NCI-H774 (cell line): ENCODE measurements around the gene CABLES1.

ENCODE experiments used
- DNase-seq: peaks from one replicate; lab custom pipeline; 2025; lab: John Stamatoyannopoulos, UW

CABLES1 gene

DNA sequence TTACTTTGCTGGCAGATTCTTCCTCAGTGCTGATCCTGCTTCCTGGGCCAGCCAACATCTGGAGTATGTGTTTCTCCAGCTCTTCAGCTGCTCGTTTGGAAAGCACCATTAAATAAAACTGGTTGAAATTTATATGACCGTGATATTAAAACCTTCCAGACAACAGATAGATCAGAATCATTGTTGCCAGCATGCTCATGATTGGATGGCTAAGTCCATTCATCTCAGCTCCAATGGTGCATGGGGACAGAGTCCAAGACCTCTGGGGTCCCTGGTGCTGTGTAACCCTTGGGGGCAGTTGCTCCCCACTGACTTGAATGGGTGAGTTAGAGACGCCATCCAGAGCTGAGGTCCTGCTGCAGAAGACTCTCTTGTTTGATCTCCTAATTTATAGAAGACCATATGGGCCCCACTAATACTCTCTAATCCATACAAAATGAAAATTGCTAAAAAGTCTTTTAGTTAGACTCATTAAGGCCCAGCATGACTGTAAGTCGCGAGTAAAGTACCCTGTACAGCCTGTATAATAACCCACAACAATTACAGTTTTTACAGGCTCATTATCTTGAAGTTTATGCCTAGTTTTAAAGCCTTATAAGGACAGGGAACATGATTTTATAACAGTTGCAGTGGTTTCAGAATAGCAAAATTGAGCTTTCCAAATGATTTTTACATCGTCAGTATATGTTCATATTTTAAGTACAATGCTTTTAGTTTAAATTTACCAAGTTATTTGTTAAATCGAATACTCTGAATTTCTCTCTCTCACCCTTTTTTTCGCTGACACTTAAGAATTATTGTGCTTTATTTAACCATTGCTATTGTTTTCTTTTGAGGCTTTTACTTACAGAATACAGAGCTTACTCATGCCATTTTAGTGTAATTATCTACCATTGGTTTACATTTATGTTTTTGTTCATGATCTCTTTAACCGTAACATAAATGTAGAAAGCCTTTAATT, 60.0 kb downstream of the CABLES1 start:
- no peak for DNase-seq

DNA sequence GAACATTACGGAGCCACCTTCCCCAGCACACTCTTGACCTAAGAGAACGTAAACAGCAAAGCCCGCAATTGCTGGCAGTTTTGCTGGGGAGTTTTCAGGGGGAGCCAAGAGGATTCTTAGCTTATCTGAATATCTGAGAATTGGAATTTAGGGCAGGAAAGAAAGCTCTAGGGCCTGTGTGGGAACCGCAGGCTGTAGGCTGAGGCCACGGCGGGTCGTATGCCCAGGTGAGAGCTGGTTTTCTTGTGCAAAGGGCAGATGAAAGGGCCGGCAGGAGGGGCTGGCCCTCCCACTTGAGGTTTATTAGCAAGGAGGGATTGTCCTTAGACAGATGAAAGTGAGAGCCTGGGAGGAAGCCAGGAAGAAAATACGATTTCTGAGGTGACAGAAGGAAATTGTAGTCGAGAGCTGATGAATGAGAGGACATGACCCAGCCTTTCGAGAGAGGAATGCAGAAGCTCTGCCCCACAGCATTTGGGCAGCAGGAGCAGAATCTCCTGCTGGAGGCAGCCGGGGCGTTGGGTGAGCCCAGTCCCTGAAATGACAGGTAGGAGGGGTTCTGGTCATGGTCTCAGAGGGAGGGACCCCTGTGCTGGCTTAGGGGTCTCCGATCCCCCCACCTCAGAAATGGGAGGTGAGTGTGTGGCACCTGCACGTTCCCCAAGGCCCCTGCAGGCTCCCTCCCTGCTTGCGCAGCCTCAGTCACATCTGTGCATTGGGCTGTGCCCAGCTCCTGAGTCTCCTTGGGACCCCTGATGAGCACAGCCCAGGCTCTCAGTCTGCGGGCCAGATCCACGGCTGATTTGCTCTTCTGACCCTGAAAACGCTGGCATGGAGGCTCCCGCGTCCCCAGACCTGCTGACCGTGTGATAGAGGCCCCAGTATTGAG, 61.1 kb downstream of the CABLES1 start:
- DNase-seq, result no peak

DNA sequence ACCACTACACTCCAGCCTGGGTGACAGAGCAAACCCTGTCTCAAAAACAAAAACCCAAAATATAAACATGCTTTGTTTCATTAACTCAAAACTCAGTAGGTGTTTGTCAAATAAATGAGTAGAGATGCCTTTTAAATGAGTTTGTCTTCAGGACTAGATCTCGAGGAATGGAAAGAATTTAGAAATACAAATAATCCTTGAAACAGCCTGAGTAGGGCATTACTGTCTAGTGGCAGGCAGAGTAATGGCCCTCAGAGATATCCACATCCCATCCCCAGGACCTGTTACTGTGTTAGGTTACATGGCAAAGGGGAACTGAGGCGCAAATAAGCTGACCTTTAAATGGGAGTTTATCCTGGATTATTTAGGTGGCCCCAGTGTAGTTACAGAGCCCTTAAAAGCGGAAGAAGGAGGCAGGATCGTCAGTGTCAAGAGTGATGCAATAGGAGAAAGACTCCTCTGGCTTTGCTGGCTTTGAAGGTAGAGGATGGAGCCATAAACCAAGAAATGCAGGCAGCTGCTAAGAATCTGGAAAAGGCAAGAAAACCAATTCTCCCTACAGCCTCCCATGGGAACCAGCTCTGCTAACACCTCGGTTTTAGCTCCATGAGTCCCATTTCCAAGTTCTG, 63.0 kb downstream of the CABLES1 start:
- no peak for DNase-seq

DNA sequence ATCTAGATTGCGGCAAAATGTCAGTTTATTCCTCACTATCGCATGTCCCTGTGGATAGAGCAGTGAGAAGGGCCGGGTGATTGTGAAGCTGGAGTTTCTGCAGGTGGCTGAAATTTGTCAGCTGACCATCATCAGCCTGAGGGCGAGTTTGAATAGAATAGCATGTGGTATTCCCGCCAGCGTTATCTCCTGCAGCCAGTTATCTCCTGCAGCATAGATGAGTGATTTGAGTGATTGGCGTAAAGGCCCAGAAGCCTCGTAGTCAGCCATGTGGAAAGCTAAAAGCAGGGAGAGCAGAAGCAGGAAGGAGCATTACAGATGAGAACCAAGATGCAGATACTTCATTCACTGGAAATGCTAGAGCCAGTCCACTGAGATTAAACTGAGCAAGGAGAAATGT, 65.5 kb downstream of the CABLES1 start:
- no peak for DNase-seq

DNA sequence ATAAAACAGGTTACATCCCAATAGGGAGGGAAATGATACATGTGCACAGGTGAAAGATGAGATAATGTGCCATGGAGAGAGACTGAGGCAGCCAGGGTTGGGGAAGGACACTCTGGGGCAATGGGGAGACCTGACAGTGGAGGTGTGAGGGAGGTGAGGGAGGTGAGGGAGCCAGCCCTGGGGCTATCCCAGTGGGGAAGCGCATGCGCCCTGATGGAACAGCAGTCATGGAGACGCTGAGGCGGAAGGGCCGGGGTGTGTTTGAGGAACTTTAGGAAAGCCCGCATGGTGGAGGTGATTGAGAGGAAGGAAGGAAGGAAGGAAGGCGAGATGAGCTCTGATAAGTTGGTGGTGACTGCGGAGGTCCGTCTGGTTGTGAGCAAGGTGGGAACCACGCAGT, 66.5 kb downstream of the CABLES1 start:
- no peak for DNase-seq

DNA sequence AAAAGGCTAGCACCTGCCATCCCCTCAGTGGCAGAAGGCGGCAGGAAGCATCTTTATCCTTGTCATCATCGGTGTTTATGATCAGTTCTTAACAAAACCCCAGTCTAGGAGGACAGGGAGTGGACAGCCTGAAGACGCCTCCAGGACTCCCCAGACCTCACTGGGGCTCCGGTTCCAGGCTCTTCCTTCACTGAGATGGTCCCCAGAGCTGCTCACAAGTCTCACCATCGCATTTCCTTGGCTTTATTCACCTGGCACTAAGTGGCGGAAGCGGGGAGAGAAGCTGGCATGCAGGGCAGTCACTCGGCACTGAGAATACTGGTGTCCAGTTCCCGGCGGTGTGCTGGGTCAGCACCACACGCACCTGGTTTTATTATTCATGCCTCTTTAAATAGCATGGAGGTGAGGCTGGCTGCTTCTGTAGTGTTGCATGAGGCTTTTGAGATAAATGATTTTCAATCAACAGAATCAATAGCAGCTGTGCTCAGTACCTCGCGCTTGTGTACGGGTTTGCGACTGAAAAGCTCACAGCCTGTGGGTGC, 68.7 kb downstream of the CABLES1 start:
- no peak for DNase-seq

DNA sequence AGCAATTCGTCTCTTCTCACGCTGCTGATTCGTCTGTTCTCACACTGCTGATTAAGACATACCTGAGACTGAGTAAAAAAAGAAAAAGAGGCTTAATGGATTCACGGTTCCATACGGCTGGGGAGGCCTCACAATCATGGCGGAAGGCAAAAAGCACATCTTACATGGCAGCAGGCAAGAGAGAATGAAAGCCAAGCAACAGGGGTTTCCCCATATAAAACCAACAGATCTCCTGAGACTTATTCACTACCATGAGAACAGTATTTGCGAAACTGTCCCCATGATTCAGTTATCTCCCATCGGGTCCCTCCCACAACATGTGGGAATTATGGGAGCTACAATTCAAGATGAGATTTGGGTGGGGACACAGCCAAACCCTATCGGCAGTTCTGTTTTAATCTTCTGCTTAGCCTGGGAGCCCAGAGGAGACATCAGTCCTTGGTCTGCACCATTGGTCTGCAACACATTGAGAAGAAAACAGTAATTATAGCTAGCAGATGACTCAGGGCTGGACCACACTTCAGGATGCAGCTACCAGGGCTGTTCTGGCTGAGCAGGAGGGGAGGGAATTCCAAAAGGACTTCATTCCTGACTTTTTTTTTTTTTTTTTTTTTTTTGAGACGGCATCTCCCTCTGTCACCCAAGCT, 69.4 kb downstream of the CABLES1 start:
- DNase-seq, result no peak

DNA sequence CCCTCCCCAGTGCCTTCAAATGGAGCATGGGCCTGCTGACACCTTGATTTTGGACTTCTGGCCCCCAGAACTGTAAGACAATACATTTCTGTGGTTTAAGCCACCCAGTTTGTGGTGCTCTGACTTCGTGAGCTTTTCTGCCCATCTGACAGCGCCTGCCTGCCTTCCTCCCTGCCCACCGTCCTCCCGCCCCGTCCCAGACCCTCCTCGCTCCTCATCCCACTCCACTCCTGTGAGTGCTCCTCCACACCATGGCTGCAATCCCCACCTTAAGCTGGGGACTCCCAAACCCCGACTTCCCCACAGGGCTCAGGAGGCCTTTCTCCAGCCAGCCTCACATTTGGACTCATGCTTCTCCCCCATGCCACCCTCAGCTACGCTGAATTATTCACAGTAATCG, 70.7 kb downstream of the CABLES1 start:
- no peak for DNase-seq

DNA sequence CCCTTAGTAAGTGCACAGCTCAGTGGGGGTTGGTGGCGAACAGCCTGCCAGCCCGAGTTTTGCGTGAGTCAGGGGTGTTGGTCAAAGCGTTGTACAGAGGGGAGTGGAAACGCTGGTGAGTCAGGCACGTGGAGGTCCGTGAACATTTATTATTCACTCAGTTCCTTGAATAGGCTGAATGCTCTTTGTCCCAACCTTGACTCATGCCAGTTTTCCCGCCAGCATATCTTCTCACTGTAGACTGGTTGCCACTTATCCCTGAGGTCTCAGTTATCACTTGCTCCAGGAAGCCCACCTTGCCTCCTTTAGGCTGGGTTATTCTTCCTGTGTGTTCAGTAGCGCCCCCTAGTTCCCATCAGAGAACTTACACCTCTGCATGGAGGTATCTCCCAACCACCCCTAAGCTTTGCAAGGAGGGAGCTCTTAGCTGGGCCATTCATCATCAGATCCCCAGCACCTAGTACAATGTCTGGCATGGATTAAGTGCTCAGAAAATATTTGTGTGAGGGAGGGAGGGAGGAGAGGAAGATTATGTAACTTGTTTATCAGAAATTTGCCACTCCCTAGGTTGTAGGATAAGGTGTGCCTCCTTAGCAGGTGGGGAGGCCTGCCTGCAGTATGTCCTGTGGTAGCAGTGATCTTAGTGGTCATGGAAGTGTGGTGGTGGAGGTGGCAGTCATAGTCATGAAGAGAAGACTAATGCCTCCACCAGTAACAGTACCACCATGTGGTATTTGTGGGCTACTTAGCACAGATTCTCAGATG, 72.1 kb downstream of the CABLES1 start:
- DNase-seq, result no peak

DNA sequence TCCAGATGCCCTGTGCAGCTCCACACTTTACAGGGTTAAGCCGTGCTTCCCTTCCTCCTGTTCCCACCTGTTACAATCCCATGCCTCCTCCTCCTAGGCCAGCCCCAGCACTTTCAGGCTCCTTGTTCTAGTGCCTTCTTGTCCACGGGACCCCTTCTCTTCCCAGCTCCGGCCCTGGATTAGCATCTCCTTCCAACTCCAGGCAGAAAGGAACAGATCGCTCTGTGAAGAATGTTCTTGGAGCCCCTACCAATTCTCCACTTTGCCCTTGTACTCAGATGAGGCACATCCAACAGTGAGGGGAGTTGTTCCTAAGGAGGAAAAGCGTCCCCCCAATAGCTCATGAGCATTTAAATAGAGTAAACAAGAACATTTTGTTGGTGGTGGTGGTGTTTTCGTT, 72.7 kb downstream of the CABLES1 start:
- no peak for DNase-seq

DNA sequence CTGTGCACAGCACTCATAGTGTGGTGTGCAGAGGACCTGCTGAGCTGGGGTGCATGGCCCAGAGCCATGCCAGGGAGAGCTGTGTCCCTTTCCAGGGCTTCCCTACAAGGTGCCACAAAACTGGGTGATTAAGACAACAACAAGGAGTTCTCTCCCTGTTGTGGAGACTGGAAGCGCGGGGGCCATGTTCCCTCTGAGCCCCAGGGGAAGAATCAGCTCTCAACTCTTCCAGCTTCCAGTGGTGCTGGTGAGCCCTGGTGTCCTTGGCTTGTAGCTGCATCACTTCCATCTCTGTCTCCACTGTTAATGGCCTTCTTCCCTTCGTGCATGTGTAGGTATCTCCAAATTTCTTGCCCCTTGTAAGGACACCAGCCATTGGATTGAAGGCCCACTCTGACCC, 73.3 kb downstream of the CABLES1 start:
- no peak for DNase-seq

DNA sequence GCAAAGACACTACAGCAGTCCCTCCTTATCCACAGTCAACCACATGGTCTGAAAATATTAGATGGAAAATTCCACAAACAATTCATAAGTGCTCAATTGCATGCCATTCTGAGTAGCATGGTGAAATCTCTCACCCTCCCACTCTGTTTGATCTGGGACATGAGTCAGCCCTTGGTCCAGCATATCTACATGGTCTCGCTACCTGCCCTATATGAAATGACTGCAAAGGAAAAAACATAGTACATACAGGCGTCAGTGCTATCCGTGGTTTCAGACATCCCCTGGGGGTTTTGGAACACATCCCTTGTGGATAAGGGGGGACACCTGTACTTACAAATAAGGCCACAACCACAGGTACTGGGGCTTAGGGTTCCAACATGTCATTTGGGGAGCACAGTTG, 73.7 kb downstream of the CABLES1 start:
- DNase-seq, result no peak

DNA sequence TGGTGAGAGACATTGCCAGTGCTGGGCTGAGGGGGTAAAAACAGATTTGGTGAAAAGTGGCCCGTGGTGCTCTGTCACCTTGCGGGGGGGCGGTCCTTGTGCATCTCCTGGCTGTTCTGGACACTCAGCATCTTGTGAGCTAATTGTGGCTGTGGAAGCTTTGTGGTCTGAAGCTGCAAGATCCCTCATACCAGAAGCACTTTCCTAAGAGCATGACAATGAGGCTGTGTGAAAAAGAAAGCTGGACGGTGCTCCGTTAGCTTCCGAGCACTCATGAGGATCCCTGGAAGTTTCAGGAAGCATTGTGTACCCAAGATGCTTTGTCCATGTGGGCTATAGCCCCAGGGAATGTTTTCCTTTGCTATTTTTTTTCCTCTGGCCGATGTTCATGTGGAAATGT, 74.5 kb downstream of the CABLES1 start:
- no peak for DNase-seq

DNA sequence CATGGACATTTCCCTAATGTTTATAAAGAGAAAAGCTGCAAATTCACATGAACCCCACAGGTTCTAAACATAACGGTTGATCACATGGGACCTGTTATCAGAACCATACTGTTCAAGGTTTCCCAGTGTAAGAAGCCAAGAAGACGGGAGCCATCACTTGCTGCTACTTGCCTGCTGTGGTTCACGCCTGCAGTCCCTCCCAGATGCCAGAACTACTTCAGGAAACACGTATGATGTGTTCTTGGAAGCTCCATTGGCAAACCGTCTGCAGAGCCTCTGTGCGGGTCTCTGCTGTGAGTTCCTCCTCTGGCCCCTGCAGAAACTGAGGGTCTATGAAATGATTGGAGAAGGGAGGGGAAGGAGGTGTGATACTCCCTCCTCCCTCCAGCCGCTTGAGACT, 75.2 kb downstream of the CABLES1 start:
- DNase-seq, result no peak

DNA sequence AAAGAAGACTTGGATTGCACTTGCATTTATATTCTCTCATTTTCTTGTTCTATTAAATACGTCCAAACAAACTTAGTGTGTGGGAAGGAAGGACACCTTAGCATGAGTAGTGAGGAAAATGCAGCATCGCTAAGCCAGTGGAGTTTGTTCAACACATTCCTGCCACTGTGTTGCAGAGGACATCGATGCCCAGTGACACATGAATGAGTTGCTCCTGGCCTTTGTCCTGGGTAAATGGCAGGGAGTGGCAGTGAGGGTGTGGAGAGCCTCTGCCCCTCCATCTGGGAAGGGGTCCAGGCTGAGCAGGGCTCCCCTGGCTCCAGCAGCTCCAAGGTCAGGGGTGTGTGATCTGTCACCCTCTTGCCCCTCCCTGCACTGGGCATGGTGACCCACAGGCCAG, 75.9 kb downstream of the CABLES1 start:
- DNase-seq, result no peak

DNA sequence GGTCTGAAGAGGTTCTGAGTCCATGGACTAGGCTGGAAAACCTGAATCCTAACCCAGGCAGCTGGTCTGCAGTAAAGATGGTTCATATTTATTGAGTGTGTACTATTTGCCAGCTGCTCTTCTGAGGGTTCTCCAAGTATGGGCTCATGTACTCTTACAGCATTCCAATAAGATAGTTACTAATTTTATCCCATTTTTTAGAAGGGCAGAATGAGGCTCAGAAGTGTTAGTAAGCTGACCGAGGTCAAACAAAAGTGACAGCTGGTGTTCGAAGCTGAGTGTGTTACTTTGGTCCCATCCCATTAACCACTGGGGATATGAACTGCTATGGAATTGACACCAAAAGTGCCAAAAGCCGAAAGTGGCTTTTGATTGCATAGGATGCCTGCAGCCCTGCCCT, 76.9 kb downstream of the CABLES1 start:
- DNase-seq, result no peak

DNA sequence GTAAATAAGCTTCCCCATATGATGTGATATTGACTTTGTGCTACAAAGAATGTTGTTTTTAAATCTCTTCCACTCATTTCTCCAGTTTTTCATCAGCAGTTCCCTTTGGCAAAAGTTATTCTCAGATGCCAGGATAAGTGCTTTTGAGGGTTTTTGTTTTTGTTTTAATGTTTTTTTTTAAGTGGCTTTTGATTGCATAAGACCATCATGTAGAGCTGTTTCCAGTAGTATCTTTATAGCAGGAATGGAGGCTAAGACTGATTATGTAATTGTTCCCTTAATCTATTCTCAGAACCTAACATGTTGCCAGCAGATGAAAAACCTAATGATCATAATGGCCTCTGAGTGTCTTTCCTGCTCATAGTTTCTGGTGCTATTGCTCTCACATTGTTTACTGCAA, 77.9 kb downstream of the CABLES1 start:
- DNase-seq, result no peak

DNA sequence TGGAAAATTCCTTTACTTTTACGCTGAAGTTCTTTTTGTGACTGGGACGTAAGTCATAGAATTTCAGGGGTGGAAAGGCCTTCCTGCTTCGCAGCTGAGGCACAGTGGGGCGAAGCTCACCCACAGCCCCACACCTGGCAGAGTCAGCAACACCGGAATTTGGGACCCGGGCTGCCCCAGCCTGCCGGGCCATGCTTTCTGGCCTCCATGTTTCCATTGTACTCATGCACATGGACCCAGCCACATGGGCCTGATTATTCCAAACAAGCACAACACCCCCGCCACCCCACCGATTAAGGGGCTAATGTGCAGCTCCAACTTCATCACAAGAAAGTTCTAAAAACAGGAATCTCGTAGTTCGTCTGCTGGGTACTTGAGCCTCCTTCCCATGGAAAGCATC, 82.5 kb downstream of the CABLES1 start:
- DNase-seq, result no peak

DNA sequence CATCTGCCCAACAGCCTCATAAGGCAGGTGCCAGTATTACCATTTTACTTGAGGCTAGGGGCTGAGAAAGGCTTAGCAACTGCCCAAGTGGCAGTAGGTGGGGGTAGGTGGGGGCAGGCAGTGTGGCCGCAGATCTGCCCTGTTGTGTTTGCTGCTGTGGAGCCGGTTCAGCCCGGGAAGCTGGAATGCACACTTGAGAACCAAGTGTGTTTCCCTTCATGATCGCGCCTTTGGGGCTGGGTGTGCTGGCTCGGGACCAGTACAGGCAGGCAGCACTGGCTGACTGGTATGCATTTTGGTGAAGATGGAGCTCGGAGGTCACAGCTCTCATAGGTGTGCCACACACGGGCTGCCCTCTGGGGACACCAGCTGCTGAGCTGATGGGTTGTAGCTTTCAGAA, 85.1 kb downstream of the CABLES1 start:
- DNase-seq, result no peak

DNA sequence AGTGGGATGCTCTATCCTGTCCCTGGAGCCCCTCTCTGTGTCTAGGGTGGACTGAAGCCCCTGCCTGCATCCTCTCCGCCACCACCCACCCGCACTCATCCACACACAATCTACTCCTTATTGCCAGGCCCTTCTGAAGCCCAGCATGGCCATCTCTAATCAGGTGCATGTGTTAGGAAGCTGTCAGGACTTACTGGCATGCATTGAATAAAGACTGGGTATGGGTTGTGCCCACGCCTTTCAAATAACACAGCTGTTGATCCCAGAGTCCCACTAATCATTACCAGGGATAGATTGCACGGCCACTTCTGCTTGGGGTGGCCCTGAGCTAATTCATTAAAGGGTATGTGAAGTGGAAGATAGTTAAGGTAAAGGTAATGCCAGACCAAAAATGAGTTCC, 88.4 kb downstream of the CABLES1 start:
- no peak for DNase-seq

DNA sequence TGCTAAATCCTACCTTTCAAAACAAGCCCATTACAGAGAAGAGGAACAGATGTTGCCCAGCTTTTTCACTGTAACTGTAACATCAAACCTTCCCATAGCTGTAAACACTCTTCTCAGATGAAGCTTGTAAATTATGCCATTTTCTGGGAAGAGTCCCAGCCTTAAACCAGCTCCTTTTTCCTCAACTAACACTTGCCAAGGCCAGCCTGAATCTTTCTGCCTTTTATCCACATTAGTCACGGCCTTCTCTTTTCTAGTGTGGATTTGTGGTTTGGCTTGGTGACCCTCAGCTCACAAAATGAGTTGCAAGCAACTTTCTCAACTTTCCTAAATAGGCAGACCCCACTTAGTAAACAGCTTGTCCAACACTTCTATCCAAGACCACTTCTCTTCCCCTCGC, 90.2 kb downstream of the CABLES1 start:
- no peak for DNase-seq
